ENCODE data around the gene METTL26.

The METTL26 gene

DNA sequence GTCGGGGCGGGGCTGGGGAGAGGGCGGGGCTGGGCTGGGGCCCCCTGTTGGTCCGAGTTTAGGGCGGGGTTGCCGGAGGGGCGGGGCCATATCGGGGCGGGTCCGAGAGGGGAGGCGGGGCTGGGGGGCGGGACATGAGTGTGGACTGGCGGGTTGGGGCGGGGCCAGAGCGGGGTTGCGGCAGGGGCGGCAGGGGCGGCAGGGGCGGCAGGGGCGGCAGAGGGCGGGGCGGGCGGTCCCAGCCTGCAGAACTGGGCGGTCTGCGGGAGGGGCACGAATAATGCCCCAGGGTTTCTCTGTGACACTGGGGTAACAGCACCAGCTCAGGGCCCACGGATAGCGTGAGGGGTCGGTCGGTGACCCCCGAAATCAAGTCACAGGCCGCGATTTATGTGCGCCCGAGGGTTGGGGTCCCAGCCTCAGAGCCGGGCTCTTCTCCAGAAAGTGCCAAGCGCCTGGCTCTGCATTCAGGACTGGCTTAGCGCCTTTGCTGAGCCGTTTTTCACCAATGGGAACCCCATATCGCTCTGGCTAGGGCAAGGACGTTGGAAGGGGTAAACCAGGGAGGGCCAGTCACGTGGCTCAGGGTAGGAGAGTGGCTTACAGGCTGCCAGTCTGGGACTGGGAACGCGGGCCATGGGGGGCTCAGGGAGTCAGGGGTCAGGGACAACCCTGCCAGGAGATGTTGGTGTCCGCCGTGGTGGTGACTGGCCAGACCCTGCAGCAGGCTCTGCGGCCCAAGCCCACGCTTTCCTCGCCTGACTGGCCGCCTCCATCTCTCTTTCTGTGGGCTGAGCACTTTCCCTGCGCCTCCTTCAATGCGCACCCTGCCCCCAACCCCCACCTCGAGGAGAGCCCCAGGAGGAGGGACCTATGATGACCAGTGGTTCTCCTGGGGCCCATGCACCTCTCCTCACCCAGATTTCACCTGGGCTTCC lies 1.2 kb upstream of the METTL26 start:
- DNase-seq (ENCODE audit: low spot score) = no peak

DNA sequence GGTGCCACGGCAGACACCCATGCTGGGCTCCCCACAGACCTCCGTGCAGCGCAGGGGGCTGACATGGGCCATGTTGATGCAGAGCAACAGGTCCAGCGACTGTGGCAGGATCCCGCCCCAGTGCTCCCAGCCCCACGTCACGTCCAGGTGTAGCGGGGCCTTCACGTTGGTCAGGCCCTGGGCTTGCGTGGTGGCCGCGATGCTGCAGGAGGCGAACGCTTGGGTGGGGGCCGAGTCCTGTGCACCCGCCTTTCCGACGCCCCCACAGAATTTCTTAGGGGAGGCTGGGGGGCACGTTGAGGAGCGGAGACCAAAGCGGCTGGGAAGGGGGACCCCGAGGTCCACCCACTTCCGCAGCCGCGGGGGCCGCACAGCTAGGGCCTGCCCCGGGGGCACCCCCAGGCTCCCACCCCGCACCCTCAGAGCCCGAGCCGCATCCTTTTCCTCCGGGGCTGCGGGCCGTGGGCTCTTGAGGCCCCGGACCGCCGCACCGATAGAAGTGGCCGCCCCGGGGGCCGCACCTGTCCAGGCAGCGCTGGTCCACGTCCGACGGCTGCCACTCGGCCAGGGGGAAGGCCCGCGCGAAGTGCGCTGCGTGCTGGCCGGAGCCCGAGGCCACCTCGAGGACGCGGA lies 416 bp downstream of the METTL26 start:
- no peak for DNase-seq (ENCODE audit: low spot score)

DNA sequence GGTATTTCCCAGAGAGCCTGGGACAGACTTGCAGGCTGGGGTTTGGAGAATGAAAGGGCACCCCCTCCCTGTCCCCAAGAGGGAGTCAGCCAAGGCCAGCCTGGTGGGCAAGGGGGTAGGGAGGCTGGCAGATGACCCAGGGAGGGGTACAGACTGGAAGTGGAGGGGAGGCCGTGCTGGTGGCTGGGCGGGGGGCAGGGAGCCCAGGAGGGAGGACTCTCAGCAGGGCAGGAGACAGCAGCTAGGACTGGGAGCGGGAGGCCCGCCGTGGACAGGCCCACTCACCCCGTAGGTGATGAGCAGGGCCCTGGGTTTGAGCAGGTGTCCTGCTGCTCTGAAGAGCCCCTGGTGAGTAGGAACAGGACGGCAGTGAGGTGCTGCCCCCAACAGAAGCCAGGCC lies 1.1 kb downstream of the METTL26 start:
- no peak for DNase-seq (ENCODE audit: low spot score)

DNA sequence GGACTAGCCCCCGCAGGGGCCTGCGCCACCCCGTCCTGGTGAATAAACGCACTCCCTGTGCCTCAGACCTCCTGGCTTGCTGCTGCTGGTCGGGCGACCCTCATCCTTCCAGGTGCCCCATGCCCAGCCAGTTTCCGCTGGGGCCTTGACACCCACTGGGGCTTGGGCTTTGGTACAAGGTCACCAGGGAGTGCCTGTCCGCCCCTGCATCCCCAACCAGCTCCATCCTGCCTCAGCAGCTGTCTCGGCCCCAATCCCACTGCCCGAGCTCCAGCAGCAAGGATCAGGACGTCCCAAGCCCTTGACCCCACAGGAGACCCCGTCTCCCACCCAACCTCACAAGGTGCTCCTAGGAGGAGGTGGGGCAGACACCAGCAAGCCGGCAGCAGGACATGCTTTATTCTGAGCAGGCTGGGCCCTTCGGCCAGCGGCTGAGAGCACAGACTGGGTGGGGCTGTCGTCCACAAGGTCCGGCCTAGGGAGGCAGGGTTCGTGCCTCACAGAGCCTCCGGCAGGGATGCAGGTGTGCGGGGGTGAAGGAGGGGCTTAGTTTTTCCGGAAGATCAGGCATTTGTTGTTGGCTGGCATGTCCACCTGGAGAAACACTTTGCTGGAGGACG lies 1.9 kb downstream of the METTL26 start:
- DNase-seq (ENCODE audit: low spot score) = no peak

DNA sequence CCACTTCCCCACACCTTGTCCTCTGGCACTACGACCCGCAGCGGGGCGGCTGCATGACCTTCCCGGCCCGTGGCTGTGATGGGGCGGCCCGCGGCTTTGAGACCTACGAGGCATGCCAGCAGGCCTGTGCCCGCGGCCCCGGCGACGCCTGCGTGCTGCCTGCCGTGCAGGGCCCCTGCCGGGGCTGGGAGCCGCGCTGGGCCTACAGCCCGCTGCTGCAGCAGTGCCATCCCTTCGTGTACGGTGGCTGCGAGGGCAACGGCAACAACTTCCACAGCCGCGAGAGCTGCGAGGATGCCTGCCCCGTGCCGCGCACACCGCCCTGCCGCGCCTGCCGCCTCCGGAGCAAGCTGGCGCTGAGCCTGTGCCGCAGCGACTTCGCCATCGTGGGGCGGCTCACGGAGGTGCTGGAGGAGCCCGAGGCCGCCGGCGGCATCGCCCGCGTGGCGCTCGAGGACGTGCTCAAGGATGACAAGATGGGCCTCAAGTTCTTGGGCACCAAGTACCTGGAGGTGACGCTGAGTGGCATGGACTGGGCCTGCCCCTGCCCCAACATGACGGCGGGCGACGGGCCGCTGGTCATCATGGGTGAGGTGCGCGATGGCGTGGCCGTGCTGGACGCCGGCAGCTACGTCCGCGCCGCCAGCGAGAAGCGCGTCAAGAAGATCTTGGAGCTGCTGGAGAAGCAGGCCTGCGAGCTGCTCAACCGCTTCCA lies 2.6 kb downstream of the METTL26 start:
- DNase-seq (ENCODE audit: low spot score) = no peak

DNA sequence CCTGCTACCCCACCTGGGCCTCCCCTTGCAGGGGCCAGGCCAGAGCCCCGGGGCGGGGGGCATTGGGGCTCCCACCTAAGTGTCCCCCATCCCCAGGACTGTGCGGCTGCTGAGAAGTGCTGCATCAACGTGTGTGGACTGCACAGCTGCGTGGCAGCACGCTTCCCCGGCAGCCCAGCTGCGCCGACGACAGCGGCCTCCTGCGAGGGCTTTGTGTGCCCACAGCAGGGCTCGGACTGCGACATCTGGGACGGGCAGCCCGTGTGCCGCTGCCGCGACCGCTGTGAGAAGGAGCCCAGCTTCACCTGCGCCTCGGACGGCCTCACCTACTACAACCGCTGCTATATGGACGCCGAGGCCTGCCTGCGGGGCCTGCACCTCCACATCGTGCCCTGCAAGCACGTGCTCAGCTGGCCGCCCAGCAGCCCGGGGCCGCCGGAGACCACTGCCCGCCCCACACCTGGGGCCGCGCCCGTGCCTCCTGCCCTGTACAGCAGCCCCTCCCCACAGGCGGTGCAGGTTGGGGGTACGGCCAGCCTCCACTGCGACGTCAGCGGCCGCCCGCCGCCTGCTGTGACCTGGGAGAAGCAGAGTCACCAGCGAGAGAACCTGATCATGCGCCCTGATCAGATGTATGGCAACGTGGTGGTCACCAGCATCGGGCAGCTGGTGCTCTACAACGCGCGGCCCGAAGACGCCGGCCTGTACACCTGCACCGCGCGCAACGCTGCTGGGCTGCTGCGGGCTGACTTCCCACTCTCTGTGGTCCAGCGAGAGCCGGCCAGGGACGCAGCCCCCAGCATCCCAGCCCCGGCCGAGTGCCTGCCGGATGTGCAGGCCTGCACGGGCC lies 3.4 kb downstream of the METTL26 start:
- no peak for DNase-seq (ENCODE audit: low spot score)

DNA sequence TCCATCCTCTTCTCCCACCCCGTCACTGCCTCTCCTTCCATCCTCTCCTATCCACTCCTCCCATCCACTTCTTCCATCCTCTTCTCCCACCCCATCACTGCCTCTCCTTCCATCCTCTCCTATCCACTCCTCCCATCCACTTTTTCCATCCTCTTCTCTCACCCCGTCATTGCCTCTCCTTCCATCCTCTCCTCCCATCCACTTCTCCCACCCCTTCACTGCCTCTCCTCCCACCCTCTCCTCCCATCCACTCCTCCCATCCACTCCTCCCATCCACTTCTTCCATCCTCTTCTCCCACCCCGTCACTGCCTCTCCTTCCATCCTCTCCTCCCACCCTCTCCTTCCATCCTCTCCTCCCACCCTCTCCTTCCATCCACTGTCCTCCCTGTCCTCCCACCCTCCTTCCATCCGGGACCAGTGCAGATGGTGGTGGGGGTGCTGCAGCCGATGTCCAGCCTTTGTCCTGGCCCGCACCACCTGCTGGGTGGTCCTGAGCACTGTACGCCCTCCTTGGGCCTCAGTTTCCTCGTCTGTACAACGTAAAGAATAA lies 4.2 kb downstream of the METTL26 start:
- no peak for DNase-seq (ENCODE audit: low spot score)

DNA sequence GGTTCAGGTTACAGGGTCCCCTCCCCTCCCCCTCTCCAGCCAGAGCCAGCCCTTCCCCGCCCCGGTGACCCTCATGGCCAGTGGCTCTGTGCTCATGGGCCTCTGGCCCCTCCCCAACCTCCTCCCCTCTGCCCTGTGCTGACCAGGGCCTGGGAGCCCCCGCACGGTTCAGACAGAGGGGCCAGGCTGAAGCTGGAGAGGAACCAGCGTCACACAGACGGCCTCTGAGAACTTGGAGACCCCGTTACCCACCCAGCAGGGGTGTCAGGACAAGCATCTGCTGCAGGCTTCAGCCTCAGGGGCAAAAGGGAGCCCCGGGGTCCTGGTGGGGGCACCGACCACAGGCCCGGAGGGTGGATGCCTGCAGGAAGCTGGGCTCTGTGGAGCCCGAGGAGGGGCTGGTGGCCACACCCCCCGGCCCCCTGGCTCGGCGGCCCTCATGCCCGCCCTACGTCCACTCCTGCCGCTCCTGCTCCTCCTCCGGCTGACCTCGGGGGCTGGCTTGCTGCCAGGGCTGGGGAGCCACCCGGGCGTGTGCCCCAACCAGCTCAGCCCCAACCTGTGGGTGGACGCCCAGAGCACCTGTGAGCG lies 5.2 kb downstream of the METTL26 start, which contains the start of gene WFIKKN1:
Gene WFIKKN1, plus strand, starts transcription at position 171 of the 591 bp plus-strand sequence. Its CDS starts 269 bp downstream, at position 440.
- no peak for DNase-seq (ENCODE audit: low spot score)

DNA sequence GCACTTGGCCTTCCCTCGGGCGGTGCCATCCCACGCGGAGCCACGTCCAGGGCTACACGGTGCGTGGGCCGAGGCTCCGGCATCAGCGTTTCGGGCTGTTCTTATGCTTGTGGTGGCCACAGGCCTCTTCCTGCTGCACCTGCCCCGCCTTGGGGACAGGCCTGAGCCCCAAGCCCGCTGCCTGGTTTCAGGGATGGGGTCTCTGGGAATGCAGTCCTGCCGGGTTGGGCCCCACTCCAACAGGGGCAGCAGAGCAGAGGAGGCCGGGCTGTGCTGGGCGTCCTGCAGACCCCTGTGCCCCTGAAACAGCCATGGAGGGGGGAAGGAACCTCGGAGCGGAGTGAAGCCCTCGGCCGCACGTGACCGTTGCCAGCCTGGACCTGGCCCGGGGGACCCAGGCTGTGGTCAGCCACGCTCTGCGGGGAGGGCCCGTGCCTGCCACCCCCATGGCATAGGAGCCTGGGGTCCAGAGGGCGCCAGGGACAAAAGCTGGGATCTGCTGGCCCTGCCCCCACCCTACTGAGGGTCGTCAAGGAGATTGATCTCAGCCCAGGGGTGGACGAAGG lies 5.8 kb downstream of the METTL26 start:
- no peak for DNase-seq (ENCODE audit: low spot score)

DNA sequence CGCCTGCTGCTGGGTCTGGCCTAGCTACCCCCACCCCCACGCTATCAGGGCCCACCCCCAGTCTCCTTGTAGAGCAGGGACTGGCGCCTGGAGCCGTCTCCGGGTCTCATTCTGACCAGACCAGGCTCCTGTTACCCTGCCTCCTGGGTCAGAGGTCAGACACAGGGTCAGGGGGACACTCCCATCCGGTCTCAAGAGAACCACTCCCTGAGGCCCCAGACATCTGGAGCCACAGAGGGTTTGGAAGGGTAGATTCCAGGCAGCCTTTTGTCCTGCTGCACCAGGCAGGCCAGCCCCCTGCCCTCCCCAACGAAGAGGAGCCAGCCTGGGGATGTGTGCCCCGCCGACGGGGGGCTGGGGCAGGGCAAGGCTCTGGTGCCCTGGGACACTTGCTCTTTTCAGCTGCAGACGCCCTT lies 6.3 kb downstream of the METTL26 start:
- no peak for DNase-seq (ENCODE audit: low spot score)

DNA sequence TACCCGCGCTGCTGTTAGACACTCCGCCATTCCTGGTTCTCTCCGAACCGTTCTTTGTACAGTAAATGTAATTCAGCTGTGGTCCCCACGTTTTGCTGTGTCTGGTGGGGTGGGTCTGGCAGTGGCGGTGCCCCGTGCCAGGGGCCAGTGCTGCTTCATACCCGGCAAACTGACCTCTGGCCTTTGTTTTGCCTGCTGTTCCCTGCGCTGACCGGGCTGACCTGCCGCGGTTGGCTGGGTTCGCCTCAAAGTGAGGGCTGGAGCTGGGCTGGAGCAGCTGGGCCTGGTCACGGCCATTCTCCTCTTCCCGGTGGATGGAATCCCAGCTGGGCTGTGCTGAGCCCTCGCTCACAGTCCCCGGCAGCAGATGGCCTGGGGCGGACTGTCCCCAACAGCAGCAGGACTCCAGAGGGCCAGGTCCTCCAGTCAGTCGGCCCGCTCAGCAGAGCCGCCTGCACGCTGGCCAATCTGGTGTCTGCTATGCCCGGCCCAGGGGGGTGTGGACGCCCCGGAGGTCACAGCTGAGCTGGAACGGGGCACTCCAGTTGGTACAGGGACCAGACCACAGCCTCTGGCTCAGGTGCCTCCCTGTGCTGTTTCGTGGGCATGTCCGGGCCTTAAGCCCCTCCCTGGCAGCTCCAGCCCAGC lies 6.8 kb downstream of the METTL26 start:
- no peak for DNase-seq (ENCODE audit: low spot score)

DNA sequence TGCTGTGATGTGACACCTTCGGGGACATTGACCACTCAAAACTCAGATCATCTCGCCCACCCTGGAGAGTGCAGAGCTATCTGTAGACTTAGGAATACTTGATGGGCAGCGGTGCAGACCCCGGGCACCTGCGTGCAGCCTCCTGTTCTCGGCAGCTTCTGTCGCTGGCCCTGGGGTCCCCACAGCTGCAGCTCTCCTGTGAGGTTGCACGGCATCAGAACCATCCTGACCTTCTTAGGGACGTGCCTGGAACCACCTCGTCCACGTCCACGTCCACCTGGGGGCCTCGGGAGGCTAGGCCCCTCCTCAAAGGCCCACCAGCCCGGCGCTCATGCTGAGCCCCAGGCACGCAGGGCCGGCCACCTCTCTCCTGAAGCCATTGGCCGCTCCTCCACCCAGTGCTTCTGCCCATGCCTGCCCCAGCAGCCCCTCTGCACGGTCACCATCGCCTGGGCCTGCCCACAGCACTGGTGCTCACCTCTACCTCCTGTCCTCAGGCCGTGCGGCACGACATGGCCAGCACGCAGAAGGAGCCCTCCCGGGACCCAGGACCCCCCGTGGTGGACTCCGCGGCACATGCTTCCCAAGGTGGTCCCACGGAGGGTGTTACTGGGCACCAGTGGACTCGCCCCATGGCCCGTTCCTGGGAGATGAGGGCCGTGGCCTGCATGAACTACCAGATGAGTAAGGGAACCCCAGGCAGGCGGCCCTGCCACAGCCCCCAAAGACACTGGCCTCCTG lies 7.6 kb downstream of the METTL26 start:
- DNase-seq (ENCODE audit: low spot score) = no peak

DNA sequence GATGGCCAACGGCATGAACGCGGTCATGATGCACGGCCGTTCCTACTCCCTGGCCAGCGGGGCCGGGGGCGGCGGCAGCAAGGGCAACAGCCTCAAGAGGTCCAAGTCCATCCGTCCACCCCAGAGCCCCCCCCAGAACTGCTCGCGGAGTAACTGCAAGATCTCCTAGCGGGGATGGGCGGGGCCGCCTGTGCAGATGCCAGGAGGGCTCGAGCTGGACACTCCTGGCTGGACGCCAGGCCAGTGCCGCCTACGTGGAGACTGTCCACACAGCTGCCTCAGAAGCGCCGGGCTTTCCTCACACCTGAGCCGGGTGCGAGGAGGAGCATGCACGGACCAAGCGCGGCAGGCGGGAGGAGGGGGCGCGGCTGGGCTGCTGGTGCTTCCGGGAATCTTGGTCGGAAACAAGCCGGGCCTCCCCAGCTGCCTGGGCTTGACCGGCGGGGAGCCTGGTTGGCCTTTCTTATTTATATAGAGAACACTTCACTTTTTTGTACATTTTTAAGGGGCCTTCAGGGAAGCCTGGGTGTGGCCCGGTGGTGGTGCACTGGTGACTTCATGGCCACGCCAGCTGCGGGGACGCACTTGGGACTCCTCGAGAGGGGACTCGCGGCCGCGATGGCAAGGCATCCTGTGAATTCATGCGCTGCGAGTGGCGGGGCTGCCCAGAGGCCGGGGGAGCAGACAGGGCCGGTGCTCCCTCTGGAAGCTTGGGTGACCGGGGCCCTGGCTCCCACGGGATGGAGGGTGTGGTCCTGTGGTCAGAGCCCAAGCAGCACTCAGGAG lies 8.5 kb downstream of the METTL26 start:
- DNase-seq (ENCODE audit: low spot score) = no peak

DNA sequence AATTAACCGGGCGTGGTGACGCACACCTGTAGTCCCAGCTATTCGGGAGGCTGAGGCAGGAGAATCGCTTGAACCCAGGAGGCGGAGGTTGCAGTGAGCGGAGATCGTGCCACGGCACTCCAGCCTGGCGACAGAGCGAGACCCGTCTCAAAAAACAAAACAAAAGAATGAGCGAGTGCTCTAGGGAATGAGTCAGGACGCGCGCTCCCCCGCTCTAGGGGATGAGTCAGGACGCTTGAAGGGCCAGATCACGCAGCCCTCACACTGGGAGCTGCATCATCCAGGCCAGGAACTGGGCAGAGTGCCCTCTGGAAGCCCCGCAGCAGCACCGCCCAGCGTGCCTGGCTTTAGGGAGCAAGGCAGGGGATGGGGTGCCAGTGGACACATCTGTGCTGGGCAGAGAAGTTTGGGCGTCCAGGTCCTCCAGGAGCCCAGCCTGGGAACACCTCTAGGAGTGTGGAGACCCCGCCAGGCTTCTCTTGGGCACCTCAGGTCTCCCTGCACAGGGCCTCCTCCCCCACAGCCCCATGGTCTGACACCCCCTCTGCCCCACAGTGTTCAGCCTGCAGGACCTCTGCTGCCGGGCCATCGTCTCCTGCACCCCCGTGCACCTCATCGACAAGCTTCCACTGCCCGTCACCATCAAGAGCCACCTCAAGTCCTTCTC lies 9.2 kb downstream of the METTL26 start:
- no peak for DNase-seq (ENCODE audit: low spot score)

DNA sequence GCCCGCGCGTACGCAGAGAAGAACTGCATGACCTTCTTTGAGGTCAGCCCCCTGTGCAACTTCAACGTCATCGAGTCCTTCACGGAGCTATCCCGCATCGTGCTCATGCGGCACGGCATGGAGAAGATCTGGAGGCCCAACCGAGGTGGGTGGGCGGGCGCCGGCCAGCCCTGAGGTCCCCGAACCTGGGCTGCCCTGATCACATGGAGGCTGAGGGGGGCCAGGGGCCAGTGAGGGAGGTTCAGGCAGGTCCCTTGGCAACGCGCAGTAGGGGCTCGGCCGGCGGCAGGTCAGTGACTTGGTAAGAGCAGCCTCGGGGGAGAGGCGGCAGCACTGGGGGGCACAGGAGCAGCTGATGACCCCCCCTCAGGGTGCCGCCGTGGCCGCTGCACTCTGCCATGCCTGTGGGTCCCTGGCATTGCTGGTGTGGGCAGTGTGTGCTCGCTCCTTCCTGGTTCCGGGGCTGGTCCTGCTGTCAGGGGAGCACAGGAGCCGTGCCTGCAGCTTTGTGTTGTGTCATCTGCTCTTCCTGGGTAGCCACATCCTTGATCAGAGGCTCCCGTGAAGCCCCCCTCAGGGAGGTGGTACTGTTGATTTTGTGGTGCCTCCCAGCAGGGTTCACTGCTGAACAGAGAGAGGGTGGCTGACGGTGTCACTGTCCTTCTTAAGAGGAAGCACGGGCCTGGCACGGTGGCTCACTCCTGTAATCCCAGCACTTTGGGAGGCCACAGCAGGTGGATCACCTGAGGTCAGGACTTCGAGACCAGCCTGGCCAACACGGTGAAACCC lies 9.9 kb downstream of the METTL26 start:
- no peak for DNase-seq (ENCODE audit: low spot score)

DNA sequence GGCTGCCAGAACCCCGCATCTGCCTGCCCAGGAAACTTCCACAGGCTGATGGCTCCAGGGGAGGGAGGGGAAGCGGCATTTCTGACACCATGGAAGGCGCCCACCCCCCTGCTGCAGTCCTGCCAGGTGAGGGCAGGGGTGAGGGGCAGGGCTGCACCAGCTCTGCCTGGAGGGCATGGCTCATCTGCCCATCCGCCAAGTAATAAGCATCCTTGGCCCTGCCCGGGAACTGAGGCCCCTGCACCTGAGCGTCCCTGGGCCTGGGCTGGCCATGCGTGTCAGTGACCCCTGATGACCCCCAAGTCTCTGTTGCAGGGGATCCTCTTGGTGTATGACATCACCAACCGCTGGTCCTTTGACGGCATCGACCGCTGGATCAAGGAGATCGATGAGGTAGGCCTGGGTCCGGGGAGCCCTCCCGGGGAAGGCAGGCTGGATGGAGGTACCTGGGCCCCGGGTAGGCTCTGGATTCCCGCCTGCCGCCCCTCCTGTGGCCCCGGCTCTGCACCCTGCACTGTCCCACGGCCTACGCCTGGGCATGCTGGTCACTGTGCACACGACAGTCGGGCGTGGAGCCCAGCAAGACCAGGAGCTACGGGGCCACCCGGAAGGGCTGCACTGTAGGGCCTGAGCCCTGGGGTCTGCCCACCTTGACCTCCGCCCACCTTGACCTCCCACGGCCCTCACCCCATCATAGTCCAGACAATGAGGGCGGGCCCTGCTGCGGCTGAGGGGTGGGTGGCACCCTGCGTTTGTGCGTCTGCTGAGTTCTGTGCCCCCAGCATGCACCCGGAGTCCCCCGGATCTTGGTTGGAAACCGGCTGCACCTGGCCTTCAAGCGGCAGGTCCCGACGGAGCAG lies 10.8 kb downstream of the METTL26 start:
- no peak for DNase-seq (ENCODE audit: low spot score)

Data from left forelimb (tissue), 1 donor.